H1 (cell line): ENCODE measurements around the gene SPDYE6. TPM values are rescaled to one million over a fixed set of nuclear protein-coding genes. Genes with fewer than 3 reads are reported as not detected.

Experiments used
- microRNA-seq, 2 experiments: library from miRNA; unstranded; fragments of <30 nt; microRNA quantifications; one replicate each; pipeline versions ENCODE4 to v1.2.0, GENCODE V29; 2016 to 2020; ENCODE audit warnings: borderline microRNAs expressed in 2 of 2, borderline number of aligned reads in 2 of 2, borderline replicate concordance in 1 of 2
- polyA plus RNA-seq, 7 experiments: library from polyadenylated mRNA; depleted of rRNA in 3 of 7; stranded (reverse) in 5 of 7; unstranded in 2 of 7; fragments of >200 nt in 5 of 7; fragments of 200-250 nt in 2 of 7; gene quantifications; 1 replicate in 5 of 7; 2 replicates in 1 of 7; 4 replicates in 1 of 7; pipeline versions ENCODE4 v1.2.1 to v1.2.3, GENCODE V29; 2011 to 2013; ENCODE audit warnings: missing spikeins in 2 of 7, mixed read lengths in 2 of 7
- small RNA-seq: library from polyadenylated mRNA; stranded (forward); fragments of <200 nt; extraction: miRNeasy Mini kit (QIAGEN cat#:217004); gene quantifications from one replicate; pipeline ENCODE3, GENCODE V24; 2013; ENCODE audit not compliant: insufficient read depth
- total RNA-seq: library from RNA; stranded (reverse); fragmentation: NEBNext Ultra II Directional; extraction: Animal tissue kit (Norgen Biotek cat#: 25700); gene quantifications from 2 replicates; pipeline ENCODE4 v1.2.1, GENCODE V29; 2021

Gene SPDYE6
- total and polyA plus RNA-seq, 2 of the 8 experiments (the other 6 are each of a cell fraction or from before 2014, with no cell fraction given): not detected

Small RNAs within 50 kb of the gene (microRNA-seq; reads per million reads assigned to microRNA genes)
- gene MIR548O: 0 reads per million in 2 experiments

Small RNAs within 50 kb of the gene (small RNA-seq; reads per million reads assigned to genes)
- gene AC091390.4 (not detected), gene MIR548O (not detected), gene RF00019 (not detected)

Other genes starting within 250 kb of the SPDYE6 start
- gene SH2B2, start 69.6 kb downstream of the SPDYE6 start, total RNA-seq: 17.5 and 18.7 TPM in 2 replicates
- gene SH2B2, start 69.6 kb downstream of the SPDYE6 start, polyA plus RNA-seq (2011; rRNA removed): 11.5 and 21.0 TPM in 2 replicates
- 22.0 and 25.0 TPM in 2 replicates for gene PRKRIP1, start 39.9 kb upstream of the SPDYE6 start, total RNA-seq
- gene PRKRIP1, start 39.9 kb upstream of the SPDYE6 start, polyA plus RNA-seq (2011; rRNA removed): 11.1 and 16.8 TPM in 2 replicates
- gene ORAI2, start 77.1 kb upstream of the SPDYE6 start, total RNA-seq: 20.7 and 22.9 TPM in 2 replicates
- gene ORAI2, start 77.1 kb upstream of the SPDYE6 start, polyA plus RNA-seq (2011; rRNA removed): 35.2 and 49.8 TPM in 2 replicates
- gene ALKBH4, start 108.4 kb upstream of the SPDYE6 start, total RNA-seq: 16.6 and 17.7 TPM in 2 replicates
- gene ALKBH4, start 108.4 kb upstream of the SPDYE6 start, polyA plus RNA-seq (2011; rRNA removed): 10.2 and 14.2 TPM in 2 replicates
- 26.8 and 28.5 TPM in 2 replicates for gene LRWD1, start 108.5 kb upstream of the SPDYE6 start, total RNA-seq
- gene LRWD1, start 108.5 kb upstream of the SPDYE6 start, polyA plus RNA-seq (2011; rRNA removed): 23.4 and 33.7 TPM in 2 replicates
- gene POLR2J, start 122.5 kb upstream of the SPDYE6 start, total RNA-seq: 54.1 TPM in 2 replicates
- gene POLR2J, start 122.5 kb upstream of the SPDYE6 start, polyA plus RNA-seq (2011; rRNA removed): 109 and 113 TPM in 2 replicates
- gene RASA4B, start 161.3 kb upstream of the SPDYE6 start, total RNA-seq: 2.6 and 3.4 TPM in 2 replicates
- gene RASA4B, start 161.3 kb upstream of the SPDYE6 start, polyA plus RNA-seq (2011; rRNA removed): 6.7 and 8.3 TPM in 2 replicates
- 12.4 and 12.5 TPM in 2 replicates for gene UPK3BL2, start 187.3 kb upstream of the SPDYE6 start, total RNA-seq
- gene UPK3BL2, start 187.3 kb upstream of the SPDYE6 start, polyA plus RNA-seq (2011; rRNA removed): 18.3 and 22.6 TPM in 2 replicates
- not detected in 2 replicates for gene SPDYE2, start 194.8 kb upstream of the SPDYE6 start, total RNA-seq
- not detected in 2 replicates for gene SPDYE2, start 194.8 kb upstream of the SPDYE6 start, polyA plus RNA-seq (2011; rRNA removed)
- gene POLR2J3, start 216.1 kb upstream of the SPDYE6 start, total RNA-seq: 19.3 and 24.6 TPM in 2 replicates
- gene POLR2J3, start 216.1 kb upstream of the SPDYE6 start, polyA plus RNA-seq (2011; rRNA removed): 15.8 and 18.7 TPM in 2 replicates